ENCODE results near the gene FAM120B. TPM values are rescaled to one million over a fixed set of nuclear protein-coding genes. Genes with fewer than 3 reads are reported as not detected.

Gene FAM120B
- total and polyA plus RNA-seq, 3 donors from 2014 or later, result 33.8 to 62.2 (median 40.6) TPM

DNA sequence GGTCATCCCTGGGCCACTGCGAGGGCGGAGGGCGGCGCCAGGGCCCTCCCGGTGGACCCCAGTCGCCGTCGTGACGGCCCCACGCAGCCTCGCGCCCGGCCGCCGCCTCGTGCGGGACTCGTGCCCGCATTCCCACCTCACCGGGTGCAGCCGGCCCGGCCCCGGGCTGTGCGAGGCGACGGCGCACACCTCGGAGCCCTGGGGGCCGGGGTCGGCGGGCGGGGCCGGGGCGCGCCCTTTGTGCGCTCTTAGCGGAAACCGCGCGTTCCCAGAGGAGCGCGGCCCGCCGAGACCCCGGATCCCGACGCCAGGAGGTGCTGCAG, 10.2 kb upstream of the FAM120B start:
- Histone ChIP-seq H3K27ac (no peak overlapping the region), H3K4me3 (peak overlapping the region; percentile 34 to 49), H3K4me1 (peaks cover 24% of the 10 kb centered on the region), H3K9me3 (no peaks in the 10 kb centered on the region), H3K36me3 (ENCODE audit: low read depth, missing control alignments) (no peaks in the 10 kb centered on the region), H3K27me3 (no peaks in the 10 kb centered on the region)
- intact Hi-C loops (cut with DNase I; ENCODE audit: low total_unique reads), result loop anchor here (10.0 kb wide), 1 partner anchor 462 kb away; no protein-coding TSS in a partner anchor
- TF ChIP-seq POLR2A (IDR thresholded peaks at IDR 0.05), result no peak
- TF ChIP-seq, protein P1, sequence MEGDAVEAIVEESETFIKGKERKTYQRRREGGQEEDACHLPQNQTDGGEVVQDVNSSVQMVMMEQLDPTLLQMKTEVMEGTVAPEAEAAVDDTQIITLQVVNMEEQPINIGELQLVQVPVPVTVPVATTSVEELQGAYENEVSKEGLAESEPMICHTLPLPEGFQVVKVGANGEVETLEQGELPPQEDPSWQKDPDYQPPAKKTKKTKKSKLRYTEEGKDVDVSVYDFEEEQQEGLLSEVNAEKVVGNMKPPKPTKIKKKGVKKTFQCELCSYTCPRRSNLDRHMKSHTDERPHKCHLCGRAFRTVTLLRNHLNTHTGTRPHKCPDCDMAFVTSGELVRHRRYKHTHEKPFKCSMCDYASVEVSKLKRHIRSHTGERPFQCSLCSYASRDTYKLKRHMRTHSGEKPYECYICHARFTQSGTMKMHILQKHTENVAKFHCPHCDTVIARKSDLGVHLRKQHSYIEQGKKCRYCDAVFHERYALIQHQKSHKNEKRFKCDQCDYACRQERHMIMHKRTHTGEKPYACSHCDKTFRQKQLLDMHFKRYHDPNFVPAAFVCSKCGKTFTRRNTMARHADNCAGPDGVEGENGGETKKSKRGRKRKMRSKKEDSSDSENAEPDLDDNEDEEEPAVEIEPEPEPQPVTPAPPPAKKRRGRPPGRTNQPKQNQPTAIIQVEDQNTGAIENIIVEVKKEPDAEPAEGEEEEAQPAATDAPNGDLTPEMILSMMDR (IDR thresholded peaks at IDR 0.05), result no peak
- WGBS, 2 donors, result 3 to 8% methylated on average over 5 to 38 of the region's 47 CpGs
- DNase-seq, result no peak

DNA sequence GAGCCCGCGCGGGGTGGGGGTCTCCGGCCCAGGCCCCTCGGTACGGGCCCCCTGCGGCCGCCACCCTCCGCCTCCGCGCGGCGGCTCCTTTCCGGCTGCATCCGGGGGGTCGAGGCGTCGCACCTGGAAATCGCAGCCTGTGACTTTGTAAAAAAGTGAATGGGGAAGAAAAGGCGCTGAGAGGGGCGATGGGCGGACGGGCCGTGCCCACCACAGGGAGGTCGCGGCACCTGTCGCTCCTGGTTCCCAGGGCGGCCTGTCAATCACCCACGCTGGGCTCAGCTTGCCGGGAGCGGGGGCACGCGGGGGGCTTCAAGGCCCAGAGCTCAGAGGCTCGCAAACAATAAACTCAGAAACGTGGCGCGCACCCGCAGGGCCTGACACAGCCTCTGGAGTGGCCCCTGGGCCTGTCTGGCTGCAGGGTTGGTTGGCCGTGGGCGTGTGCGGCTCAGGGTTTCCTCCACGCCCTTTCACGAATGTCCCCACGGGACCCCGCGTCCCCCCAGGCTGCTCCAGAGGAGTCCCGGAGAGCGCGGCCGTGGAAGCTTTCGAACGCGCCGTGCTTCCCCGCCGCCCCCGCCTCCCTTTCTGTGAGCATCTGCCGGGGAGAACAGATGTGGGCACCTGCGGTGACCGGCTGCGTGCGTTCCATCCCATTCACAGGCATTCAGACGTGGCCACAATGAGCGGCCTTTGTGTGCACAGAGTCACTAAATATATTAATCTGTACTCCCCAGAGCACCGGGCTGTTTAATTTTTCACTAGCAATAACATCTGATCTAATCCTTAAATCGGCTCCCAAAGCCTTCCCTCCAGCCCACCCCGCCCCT, 9.6 kb upstream of the FAM120B start:
- H3K4me3 ChIP-seq, result peak overlapping the region; percentile 34 to 49
- no peaks in the 10 kb centered on the region for H3K36me3 ChIP-seq (ENCODE audit: low read depth, missing control alignments)
- H3K27ac ChIP-seq, result no peak overlapping the region
- intact Hi-C loops (cut with DNase I; ENCODE audit: low total_unique reads), result loop anchor here (10.0 kb wide), 1 partner anchor 462 kb away; no protein-coding TSS in a partner anchor
- peaks cover 19% of the 10 kb centered on the region for H3K4me1 ChIP-seq
- no peak for DNase-seq
- H3K9me3 ChIP-seq, result no peaks in the 10 kb centered on the region
- WGBS, 2 donors, result 16 to 23% methylated on average over 33 to 67 of the region's 67 CpGs
- no peak for TF ChIP-seq POLR2A (IDR thresholded peaks at IDR 0.05)
- TF ChIP-seq, protein P1 (IDR thresholded peaks at IDR 0.05), result no peak
- no peaks in the 10 kb centered on the region for H3K27me3 ChIP-seq

DNA sequence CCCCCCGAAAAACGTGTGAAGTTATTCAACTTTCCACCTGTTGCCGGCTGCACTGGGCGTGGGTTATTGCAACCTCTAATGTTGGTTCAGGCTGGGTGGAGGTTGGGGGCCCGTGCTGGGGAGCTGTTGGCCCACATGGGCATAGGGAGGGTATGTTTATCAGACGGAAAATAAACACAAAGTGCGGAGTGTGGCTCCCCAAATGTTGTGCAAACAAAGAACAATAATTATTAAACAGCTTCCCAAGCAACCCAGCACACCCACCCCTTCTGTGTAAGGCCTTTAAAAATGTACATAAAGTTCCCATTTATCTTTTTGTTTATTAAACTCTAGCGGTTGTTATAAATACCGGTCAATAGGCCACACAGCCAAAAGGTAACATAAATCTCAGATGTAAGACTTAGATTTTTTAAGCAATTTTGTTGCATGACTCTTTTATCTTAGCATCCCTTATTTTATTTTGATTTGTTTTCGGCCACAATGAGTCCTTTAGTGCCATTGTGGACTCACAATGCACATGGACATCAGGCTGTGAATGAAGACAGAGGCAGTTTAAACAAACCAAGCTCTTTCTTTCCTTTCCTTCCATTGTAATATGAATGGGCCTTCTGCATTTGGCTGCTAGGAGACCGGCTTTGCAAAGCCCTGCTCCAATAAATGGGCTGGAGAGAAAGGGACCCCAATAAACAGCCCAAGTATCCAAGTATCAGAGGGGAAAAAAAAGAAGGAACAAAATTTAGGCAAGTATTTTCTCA, 8.8 kb upstream of the FAM120B start:
- Histone ChIP-seq H3K27me3 (no peaks in the 10 kb centered on the region), H3K9me3 (no peaks in the 10 kb centered on the region), H3K4me1 (peaks cover 11% of the 10 kb centered on the region), H3K27ac (no peak overlapping the region), H3K36me3 (ENCODE audit: low read depth, missing control alignments) (no peaks in the 10 kb centered on the region), H3K4me3 (no peak overlapping the region)
- TF ChIP-seq, protein P1 (IDR thresholded peaks at IDR 0.05), result no peak
- TF ChIP-seq POLR2A (IDR thresholded peaks at IDR 0.05), result no peak
- 54 to 61% methylated on average over 11 of the region's 11 CpGs for WGBS, 2 donors
- no peak for DNase-seq
- intact Hi-C loops (cut with DNase I; ENCODE audit: low total_unique reads), result loop anchor here (10.0 kb wide), 1 partner anchor 463 kb away; no protein-coding TSS in a partner anchor

DNA sequence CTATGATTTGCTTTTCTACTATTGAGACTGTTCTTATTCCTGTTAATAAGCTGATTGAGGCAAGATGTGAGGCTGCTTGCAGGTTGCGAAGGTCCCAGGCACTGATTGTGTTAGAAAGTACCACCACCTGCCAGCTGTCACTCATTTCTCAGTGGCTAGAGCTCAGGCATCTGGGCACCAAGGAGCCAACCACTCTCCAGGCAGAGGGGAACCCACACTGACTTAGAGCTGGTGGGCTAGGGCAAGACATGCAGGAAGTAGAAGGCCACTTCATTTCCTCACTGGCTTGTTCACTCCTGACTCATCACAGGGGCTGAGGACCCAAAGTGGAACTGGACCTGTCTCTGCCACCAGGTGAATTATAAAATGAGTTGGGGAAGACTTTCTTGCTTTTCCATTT, 7.9 kb upstream of the FAM120B start:
- Histone ChIP-seq H3K4me1 (peaks cover 10% of the 10 kb centered on the region), H3K27ac (no peak overlapping the region), H3K9me3 (no peaks in the 10 kb centered on the region), H3K27me3 (no peaks in the 10 kb centered on the region), H3K4me3 (no peak overlapping the region), H3K36me3 (ENCODE audit: low read depth, missing control alignments) (no peaks in the 10 kb centered on the region)
- intact Hi-C loops (cut with DNase I; ENCODE audit: low total_unique reads), result loop anchor here (10.0 kb wide), 1 partner anchor 464 kb away; no protein-coding TSS in a partner anchor
- WGBS, 2 donors, result 88 to 100% methylated on average over 1 of the region's 1 CpG
- TF ChIP-seq POLR2A (IDR thresholded peaks at IDR 0.05), result no peak
- TF ChIP-seq, protein P1 (IDR thresholded peaks at IDR 0.05), result no peak
- no peak for DNase-seq
